Measurements from ENCODE around the gene IQUB. TPM values are rescaled to one million over a fixed set of nuclear protein-coding genes. Genes with fewer than 3 reads are reported as not detected.

The IQUB gene
- total RNA-seq, 4 donors from 2014 or later, result 0.83 to 13.3 (median 6.7) TPM

DNA sequence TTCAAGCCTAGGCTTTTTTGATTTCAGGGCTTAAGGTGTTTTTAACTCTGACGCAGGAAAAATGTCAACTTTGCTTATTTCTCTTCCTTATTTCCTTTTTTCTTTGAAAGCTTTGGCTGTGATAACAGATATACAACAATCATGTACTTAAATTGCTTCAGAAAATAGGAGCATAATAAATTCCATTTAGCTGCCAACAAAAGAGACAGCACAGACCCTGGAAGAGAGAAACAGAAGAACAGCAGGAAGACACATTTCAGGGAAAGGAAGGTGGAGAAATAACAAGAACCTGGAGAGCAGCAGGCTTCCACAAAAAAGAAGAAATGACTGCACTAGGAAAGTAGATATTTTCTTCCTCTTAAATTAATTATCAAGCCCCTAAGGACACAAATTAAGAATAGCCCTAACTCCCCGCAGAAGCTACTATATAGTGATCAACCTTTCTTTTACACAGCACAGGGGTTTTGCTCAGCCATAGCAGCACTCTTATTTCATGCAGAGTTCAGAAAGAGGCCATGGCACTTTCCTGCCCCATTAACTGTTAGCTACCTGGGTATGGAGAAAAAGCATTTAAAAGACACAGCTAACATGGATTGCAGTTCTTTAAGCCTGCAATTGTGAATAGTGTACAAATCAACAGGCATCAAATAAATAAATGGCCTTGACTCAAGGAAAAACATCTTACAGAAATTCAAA lies 61.5 kb downstream of the IQUB start:
- Histone ChIP-seq H3K4me1 (peaks cover 0 to 17% (median 11%) of the 10 kb centered on the region in 4 donors), H3K4me3 (no peak overlapping the region), H3K27me3 (no peaks in the 10 kb centered on the region), H3K36me3 (no peaks in the 10 kb centered on the region), H3K9me3 (no peaks in the 10 kb centered on the region), H3K27ac (replicated peaks in 1 of 4) (peak overlapping the region in 1 of 4 donors; percentile 32)
- WGBS, result 52% methylated on average over 2 of the region's 2 CpGs
- intact Hi-C loops (cut with DNase I), result no loop called here
- no peak for TF ChIP-seq POLR2AphosphoS5 (IDR thresholded peaks at IDR 0.05)
- TF ChIP-seq POLR2A (IDR thresholded peaks at IDR 0.05; ENCODE audit: low read depth), result no peak
- no peak for TF ChIP-seq EP300 (IDR thresholded peaks at IDR 0.05)
- TF ChIP-seq, protein P1, sequence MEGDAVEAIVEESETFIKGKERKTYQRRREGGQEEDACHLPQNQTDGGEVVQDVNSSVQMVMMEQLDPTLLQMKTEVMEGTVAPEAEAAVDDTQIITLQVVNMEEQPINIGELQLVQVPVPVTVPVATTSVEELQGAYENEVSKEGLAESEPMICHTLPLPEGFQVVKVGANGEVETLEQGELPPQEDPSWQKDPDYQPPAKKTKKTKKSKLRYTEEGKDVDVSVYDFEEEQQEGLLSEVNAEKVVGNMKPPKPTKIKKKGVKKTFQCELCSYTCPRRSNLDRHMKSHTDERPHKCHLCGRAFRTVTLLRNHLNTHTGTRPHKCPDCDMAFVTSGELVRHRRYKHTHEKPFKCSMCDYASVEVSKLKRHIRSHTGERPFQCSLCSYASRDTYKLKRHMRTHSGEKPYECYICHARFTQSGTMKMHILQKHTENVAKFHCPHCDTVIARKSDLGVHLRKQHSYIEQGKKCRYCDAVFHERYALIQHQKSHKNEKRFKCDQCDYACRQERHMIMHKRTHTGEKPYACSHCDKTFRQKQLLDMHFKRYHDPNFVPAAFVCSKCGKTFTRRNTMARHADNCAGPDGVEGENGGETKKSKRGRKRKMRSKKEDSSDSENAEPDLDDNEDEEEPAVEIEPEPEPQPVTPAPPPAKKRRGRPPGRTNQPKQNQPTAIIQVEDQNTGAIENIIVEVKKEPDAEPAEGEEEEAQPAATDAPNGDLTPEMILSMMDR (IDR thresholded peaks at IDR 0.05), result no peak
- DNase-seq (ENCODE audit: extremely low spot score), result no peak

DNA sequence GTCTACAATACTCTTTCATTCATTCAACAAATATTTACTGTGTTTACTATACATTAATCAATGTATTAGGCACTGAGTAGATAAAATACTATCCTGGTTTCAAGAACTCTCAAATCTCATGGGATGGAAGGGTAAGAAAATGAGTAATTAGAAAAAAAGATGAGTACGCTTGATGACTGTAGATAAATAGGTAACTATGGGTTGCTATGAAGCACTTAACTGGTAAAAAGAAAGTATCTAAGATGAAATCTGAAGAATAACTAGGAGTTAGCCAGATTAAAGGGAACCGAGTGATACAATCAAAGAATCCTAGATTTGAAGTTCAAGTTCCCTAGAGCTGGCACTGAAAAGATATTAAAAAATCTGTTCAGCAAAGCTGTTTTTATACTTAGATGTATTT lies 62.1 kb downstream of the IQUB start:
- WGBS, result 77% methylated on average over 2 of the region's 2 CpGs
- intact Hi-C loops (cut with DNase I), result no loop called here
- Histone ChIP-seq H3K9me3 (no peaks in the 10 kb centered on the region), H3K36me3 (no peaks in the 10 kb centered on the region), H3K4me1 (peaks cover 0 to 17% (median 11%) of the 10 kb centered on the region in 4 donors), H3K4me3 (no peak overlapping the region), H3K27ac (replicated peaks in 1 of 4) (peak overlapping the region in 1 of 4 donors; percentile 32), H3K27me3 (no peaks in the 10 kb centered on the region)
- TF ChIP-seq POLR2AphosphoS5 (IDR thresholded peaks at IDR 0.05), result no peak
- TF ChIP-seq POLR2A (IDR thresholded peaks at IDR 0.05; ENCODE audit: low read depth), result no peak
- no peak for TF ChIP-seq EP300 (IDR thresholded peaks at IDR 0.05)
- TF ChIP-seq, protein P1 (IDR thresholded peaks at IDR 0.05), result no peak
- DNase-seq (ENCODE audit: extremely low spot score), result no peak

DNA sequence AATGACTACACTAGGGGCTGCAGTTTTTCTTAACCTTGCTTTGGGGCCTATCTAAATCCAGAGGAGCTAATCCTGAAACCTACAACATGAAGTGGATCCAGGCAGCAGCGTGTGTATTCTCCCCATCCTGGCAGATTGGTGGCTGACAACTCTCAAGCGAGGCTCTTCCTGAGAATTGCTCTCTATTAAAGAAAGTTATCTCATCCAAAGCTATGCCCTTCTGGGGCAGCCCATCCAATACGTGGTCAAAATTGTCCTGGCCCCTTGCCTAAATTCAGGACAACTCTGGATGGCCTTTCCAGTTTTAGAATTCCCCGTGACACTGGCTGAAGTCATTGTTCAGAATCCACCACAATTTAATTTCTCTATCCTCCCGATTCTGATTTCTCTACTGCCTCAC lies 66.1 kb downstream of the IQUB start:
- H3K4me3 ChIP-seq, result no peak overlapping the region
- no peaks in the 10 kb centered on the region for H3K36me3 ChIP-seq
- H3K27ac ChIP-seq (replicated peaks in 1 of 4), result no peak overlapping the region
- WGBS, result 84% methylated on average over 5 of the region's 5 CpGs
- no peaks in the 10 kb centered on the region for H3K27me3 ChIP-seq
- H3K9me3 ChIP-seq, result no peaks in the 10 kb centered on the region
- no peak for DNase-seq (ENCODE audit: extremely low spot score)
- H3K4me1 ChIP-seq, result peaks cover 0 to 11% (median 9%) of the 10 kb centered on the region in 4 donors
- TF ChIP-seq, protein P1 (IDR thresholded peaks at IDR 0.05), result no peak
- TF ChIP-seq EP300 (IDR thresholded peaks at IDR 0.05) (no peak), POLR2A (IDR thresholded peaks at IDR 0.05; ENCODE audit: low read depth) (no peak), POLR2AphosphoS5 (IDR thresholded peaks at IDR 0.05) (no peak)
- intact Hi-C loops (cut with DNase I), result no loop called here

DNA sequence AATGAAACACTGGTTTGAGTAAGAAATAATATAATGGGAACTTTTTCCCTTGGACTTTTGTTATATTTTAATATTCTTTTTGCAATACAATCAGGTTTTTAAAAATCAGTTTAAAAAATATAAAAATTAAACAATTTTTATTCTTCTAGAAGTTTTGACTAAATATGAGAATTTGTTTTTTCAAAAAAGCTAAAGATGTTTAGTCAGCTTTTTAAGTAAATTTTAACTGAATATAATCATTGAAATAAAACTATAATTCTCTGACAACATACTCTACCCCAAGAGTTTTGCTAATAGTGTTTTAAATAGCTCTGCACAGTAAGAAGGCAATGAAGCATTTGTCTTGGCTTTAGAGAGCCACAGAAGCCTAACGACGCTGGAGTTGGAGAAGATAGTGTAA lies 70.5 kb downstream of the IQUB start:
- TF ChIP-seq POLR2AphosphoS5 (IDR thresholded peaks at IDR 0.05) (no peak), POLR2A (IDR thresholded peaks at IDR 0.05; ENCODE audit: low read depth) (no peak), EP300 (IDR thresholded peaks at IDR 0.05) (no peak)
- TF ChIP-seq, protein P1 (IDR thresholded peaks at IDR 0.05), result no peak
- Histone ChIP-seq H3K27ac (replicated peaks in 1 of 4) (no peak overlapping the region), H3K9me3 (no peaks in the 10 kb centered on the region), H3K36me3 (no peaks in the 10 kb centered on the region), H3K4me1 (no peaks in the 10 kb centered on the region), H3K4me3 (no peak overlapping the region), H3K27me3 (no peaks in the 10 kb centered on the region)
- no peak for DNase-seq (ENCODE audit: extremely low spot score)
- 88% methylated on average over 2 of the region's 2 CpGs for WGBS
- intact Hi-C loops (cut with DNase I), result no loop called here

DNA sequence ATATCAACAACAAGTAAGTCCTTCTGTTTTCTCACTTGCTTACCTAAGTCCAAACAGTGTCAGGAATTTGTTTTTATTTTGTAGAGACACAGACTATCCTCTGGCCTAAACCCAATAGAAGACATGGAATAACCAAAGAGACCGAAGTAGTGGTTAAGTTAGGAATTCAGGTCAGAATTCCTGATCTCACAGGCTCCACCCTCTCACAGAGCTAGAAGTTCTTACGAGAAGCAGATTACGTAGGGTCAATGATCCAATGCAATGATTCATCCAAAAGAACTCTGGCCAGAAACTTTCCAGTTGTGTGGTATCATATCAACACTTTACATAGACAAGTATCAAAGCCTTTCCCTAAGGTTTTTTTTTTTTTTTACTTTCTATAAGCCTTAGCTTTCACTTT lies 73.8 kb downstream of the IQUB start:
- TF ChIP-seq POLR2AphosphoS5 (IDR thresholded peaks at IDR 0.05) (no peak), POLR2A (IDR thresholded peaks at IDR 0.05; ENCODE audit: low read depth) (no peak), EP300 (IDR thresholded peaks at IDR 0.05) (no peak)
- TF ChIP-seq, protein P1 (IDR thresholded peaks at IDR 0.05), result no peak
- no peak for DNase-seq (ENCODE audit: extremely low spot score)
- intact Hi-C loops (cut with DNase I), result no loop called here
- peaks cover 0 to 20% (median 10%) of the 10 kb centered on the region in 4 donors for H3K4me1 ChIP-seq
- no peak overlapping the region for H3K27ac ChIP-seq (replicated peaks in 1 of 4)
- H3K36me3 ChIP-seq, result no peaks in the 10 kb centered on the region
- H3K4me3 ChIP-seq, result no peak overlapping the region
- 45% methylated on average over 3 of the region's 3 CpGs for WGBS
- H3K27me3 ChIP-seq, result no peaks in the 10 kb centered on the region
- H3K9me3 ChIP-seq, result no peaks in the 10 kb centered on the region

Measured in esophagus muscularis mucosa (tissue), 4 donors.